ENCODE data around the gene HORMAD2. TPM values are rescaled to one million over a fixed set of nuclear protein-coding genes. Genes with fewer than 3 reads are reported as not detected.

The HORMAD2 gene
- total RNA-seq, 1 donor from 2014 or later, result 0.25 TPM

Other genes starting within 250 kb of the HORMAD2 start
- gene ASCC2, start 242.2 kb upstream of the HORMAD2 start, total RNA-seq, result 12.3 TPM
- 59.3 TPM for gene MTMR3, start 197.3 kb upstream of the HORMAD2 start, total RNA-seq
- not detected for gene LIF, start 166.3 kb downstream of the HORMAD2 start, total RNA-seq
- 0.25 TPM for gene OSM, start 186.4 kb downstream of the HORMAD2 start, total RNA-seq
- 1.5 TPM for gene CASTOR1, start 209.0 kb downstream of the HORMAD2 start, total RNA-seq
- gene TBC1D10A, start 246.5 kb downstream of the HORMAD2 start, total RNA-seq, result 9.3 TPM